Non-pigmented ciliary epithelial cell (primary cell): ENCODE results near the gene CYSLTR2.

Experiments used
- DNase-seq: peaks from one replicate; pipeline ENCODE4 v3.0.0-alpha.2; 2010; ENCODE audit warnings: low read depth

CYSLTR2 gene

DNA sequence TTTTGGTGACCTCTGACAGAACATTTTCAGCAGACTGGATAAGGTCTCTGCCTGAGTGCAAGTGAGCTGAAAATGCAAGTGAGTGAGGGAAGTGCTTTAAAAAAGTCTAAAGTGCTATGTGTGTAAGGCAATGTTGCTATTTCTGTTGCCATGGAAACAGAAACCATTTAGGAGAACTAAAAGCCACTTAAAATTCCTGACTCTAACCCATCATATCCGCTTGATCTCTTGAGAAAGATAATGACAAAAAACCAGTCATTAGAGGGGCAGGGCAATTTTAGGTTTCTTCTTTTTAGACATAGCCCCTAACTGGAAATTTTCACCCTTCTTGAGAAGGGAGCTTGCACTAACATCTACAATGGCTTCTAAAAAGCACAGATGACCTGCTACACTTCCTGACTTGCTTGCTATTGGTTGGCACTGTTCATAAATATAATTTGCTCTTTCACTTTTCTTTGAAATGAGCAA, at the start of gene CYSLTR2:
CYSLTR2 (plus strand) TSS at position 458 of the 468 bp plus-strand sequence. CDS start 52,889 bp downstream, outside the sequence.
- DNase-seq: no peak

GRCh38 chr13:48615049-48615448, 38.7 kb upstream of the CYSLTR2 start:
- no peak for DNase-seq

- DNase-seq: no peak
Measured at GRCh38 chr13:48618937-48619336, 34.8 kb upstream of the CYSLTR2 start.

DNA sequence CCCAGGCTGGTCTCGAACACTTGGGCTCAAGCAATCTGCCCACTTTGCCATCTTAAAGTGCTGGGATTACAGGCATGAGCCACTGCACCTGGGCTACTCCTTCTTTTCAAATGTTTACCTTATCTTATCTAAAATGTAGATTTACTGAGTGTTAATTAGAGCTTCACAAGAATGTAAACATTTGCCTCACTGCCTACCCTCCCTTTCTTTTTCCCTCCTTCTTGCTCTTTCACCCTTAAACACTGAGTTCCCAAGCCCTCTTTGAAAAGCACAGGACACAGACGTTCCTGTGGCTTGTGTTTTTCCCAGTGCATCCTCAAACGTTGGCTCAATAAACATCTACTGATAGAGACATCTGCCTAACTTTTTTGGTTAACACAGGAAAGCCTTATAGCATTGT, 32.7 kb upstream of the CYSLTR2 start:
- no peak for DNase-seq

DNA sequence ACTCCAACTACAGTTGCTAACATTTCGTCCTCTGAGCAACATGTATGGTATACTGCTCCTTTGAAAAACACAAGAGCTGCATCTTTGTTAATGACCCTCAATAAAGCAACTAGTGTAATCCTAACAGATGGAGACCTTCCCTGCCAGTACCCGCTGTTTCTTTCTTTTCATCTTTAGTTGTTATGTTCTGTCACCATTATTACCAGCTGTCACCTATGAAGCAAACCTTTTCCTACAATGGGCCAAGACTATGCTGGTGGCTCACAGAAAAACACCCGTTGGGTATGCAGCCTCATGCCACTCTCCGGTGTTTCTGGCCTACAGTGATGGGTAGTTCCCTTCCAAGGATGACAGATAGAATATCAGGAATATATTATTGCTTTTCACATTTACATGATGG, 29.7 kb upstream of the CYSLTR2 start:
- DNase-seq: no peak

DNA sequence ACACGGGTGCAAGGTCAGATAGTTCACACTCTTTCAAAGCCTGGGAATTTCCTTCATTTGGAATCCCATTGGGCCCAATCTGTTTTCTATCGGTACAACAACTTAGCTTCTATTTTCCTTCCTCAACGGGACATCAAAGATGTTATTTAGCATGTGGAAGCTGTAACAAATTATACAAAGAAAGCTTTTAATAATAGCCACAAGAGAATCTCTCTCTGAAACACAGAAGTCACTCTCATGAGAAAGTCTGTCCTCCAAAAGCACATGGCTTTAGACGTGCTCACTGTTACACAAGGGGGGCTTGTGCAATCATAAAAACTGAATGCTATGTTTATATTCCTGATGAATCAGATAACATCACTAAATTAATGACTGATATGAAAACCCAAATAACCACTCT, 28.9 kb upstream of the CYSLTR2 start:
- DNase-seq: no peak

DNA sequence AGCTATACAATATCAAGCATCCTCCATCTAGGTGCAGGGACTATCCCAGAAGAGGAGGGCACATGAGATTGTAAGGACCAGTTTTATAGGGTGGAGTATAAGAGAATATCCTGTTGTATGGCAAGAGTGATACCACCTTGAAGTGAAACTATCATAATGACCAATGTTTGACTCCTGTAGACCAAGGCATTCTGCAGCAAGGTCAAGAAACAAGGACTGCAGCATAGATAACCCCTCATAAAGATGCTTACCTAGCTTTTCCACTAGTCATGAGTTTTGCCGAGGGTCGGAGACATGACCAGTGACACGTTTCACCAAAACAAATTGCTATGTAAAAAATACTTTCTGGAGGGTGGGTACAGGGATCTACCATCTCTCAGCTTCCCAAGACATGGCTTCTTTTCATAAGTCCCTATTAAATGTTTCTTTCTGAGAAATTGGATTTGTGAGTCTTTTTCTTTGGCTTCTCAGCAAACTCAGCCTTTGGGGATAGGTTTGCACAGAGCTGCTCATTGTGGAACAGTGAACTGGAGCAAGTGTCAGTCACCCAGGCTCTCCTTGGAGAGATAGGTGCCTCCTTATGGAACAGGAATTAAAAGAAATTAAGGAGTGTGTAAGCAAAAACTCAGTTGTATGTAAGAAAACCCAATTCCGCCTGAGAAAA, 28.2 kb upstream of the CYSLTR2 start:
- DNase-seq: no peak

GRCh38 chr13:48626077-48626449, 27.7 kb upstream of the CYSLTR2 start:
- peak; percentile 23 for DNase-seq

- DNase-seq: no peak
Measured at GRCh38 chr13:48626726-48627451, 26.8 kb upstream of the CYSLTR2 start.

DNA sequence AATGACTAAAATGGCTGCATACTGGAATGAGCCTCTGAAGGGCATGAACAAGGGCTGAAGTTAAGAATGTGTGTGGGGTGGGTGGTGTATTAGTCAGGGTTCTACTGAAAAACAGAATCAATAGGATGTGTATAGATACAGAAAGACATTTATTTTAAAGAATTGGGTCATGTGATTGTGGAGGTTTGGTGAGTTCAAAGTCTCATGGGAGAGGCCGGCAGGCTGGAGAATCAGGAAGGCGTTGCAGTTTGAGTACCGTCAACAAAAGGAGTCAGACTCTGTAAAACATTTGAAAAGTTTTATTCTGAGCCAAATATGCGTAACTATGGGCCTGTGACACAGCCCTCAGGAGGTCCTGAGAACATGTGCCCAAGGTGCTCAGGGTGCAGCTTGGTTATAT, 24.5 kb upstream of the CYSLTR2 start:
- no peak for DNase-seq

- DNase-seq: no peak
Measured at GRCh38 chr13:48630291-48630690, 23.4 kb upstream of the CYSLTR2 start.

DNA sequence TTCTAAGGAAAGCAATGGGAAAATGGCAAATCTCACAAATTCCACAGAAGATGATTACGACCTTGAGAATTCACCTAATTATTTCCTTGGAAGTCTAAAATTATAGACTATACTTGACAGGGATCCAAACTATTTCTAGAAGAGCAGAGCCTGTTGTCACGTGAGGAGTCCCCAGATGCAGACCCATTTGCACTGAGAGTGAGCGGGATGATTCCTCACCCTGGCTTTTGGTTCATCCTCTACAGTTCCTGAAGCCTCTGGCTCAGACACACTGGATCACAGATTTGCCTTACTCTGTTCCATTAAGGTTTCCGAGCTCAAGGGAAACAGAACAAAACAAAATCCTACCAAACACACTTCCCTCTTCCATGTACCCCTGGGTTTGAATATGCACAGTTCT, 23.0 kb upstream of the CYSLTR2 start:
- no peak for DNase-seq

DNA sequence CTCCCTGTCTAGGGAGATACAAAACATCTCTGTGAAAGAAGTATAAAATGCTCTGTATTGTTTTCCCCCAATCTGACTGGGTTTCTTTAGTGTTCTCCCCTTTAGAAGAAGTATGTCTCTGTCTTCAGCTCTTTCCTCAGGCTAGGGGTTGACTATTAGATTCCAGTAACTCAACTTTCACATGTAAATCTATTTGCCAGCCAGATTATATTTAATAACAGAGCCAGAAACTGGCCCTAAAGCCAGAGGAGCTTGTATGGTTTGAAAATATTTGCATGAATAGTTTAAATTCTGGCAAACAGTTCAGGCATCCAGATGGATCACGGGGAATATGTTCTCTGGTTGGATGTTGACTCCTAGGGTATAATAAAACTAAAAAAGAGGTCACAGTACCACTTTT, 22.3 kb upstream of the CYSLTR2 start:
- no peak for DNase-seq

DNA sequence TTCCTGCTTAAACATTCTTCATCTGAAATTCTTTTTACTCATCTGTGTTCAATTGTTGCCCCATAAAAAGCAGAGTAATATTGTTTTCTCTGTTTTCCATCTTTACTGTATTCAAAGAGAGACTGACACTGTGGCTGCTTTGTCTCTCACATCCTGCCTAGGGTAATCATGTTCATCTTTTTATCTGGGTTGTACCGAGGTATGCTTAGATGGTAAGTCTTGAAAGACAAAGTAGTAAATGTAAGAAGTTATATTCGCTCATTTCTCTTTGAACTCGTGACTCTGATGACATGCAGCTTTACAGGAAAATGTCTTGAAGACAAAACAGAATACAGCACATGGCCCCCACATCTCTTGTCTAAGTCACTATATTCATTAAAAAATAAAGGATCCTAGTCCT, 20.0 kb upstream of the CYSLTR2 start:
- no peak for DNase-seq

DNA sequence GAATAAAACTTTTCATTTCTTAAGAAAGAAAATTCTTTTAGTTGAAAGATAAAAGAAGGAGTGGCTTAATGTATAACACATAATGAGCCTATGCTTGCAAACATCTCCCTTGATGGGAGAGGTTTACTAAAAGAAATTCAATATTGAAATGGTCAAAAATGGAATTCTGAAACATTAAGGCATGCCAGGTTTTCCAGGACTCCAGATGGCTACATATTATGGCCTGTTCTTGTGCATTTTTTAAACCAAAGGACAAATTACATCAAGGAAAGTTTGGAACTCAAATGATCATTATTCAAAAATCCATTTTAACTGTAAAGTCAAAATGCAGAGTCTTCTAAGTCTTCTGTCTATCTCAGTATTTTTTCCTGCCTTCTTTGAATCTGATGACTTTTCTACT, 19.1 kb upstream of the CYSLTR2 start:
- DNase-seq: no peak

DNA sequence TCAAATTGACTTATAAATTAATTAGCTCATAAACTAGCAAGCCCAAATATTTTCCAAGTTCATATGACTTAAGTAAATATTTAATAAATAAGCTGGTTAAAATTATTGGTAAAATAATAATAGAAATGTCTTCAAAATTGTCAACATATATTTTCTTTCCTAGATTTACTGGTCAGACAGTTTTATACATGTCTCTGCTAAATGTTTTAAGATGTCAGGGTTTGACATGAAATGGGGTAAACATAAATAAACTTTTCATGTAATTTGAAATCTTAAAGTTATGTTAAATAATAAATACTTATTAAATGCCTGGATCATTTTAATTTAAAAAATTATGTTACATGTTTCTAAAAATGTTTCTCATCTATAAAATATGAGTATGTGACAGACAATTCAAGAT, 18.3 kb upstream of the CYSLTR2 start:
- DNase-seq: no peak

- peak; percentile 57 for DNase-seq
Measured at GRCh38 chr13:48636550-48636949, 17.2 kb upstream of the CYSLTR2 start.

DNA sequence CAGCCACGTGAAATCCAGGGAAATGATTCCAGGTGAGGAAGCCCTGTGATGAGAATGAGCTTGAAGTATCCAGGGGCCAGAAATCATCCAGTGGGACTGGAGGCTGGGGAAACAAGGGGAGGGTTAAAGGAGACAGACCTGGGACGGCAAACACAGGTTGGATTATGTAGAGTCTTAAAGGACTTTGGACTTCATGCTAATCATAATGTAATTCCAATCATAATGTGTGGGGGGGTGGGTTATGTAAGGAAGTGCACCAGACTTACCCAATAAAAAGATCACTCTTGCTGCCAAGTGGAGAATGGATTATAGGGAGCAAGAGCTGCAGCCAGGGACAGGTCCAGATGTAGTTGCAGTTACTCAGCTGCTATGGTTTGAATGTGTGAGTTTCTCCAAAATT, 16.1 kb upstream of the CYSLTR2 start:
- DNase-seq: no peak

GRCh38 chr13:48640767-48641166, 13.0 kb upstream of the CYSLTR2 start:
- DNase-seq: no peak

- no peak for DNase-seq
Measured at GRCh38 chr13:48641404-48641803, 12.3 kb upstream of the CYSLTR2 start.

DNA sequence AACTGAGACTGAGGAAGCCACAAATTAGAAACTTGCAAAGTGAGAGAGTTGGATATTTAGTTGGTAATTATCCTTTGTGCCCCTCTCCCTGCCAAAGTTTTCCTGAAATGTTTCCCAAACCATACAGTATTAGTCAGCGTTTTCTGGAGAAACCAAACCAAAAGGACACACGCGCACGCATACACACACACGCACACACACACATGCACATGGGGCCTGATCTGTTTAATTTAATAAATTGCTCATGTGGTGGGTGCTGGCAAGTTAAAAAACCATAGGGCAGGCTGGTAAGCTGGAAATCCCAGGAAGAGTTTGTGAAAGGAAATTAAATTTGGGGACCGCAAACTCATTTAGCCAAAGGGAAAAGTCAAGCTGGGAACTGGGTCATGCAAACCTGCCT, 11.7 kb upstream of the CYSLTR2 start:
- DNase-seq: no peak

DNA sequence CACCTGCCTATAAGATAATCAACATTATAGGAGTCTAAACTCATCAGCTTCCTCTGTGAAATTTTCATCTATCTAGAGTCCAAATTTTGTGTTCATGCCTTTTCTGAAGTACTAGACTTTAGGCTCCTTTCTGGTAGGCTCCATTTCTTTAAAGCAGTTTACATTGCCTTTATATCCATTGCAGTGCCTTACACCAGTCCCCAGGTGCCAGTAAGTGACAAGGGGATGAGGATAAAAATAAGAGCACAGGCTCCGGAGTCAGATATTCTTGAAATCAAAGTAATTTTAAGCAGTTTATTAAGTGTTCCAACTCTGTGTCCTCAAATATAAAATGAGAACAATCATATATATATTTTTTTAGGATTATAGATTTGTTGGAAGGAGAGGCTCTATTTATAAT, 10.6 kb upstream of the CYSLTR2 start:
- no peak for DNase-seq

GRCh38 chr13:48644141-48644540, 9.6 kb upstream of the CYSLTR2 start:
- no peak for DNase-seq

GRCh38 chr13:48644951-48645350, 8.8 kb upstream of the CYSLTR2 start:
- DNase-seq: no peak
